SK-N-SH (cell line): ENCODE results near the gene ME3. TPM values are rescaled to one million over a fixed set of nuclear protein-coding genes. Genes with fewer than 3 reads are reported as not detected.

Experiments used
- CTCF ChIA-PET: fragments of 300-600, 350-600 bp; formaldehyde crosslinking; extraction: SDS; loops from one replicate; lab custom pipeline; 2021; lab: Yijun Ruan, JAX
- POLR2A ChIA-PET: fragments of 350-600 bp; sonication (Branson Sonifier 250); formaldehyde crosslinking; extraction: SDS; loops from one replicate; lab custom pipeline; 2020; ENCODE audit warnings: antibody characterized with exemption, inconsistent platforms; lab: Yijun Ruan, JAX
- DNase-seq: peaks from one replicate; pipeline ENCODE4 v3.0.0; 2012
- H2AFZ ChIP-seq: fragments of 200-600 bp; sonication (generic); 2 replicates; pipeline ENCODE4 v1.8.1; 2016; ENCODE audit warnings: antibody characterized with exemption, mild to moderate bottlenecking, low read depth
- H3F3A ChIP-seq: fragments of 200-600 bp; sonication (generic); replicated peaks from 2 replicates; pipeline ENCODE3; 2016; ENCODE audit warnings: antibody characterized with exemption, mild to moderate bottlenecking; ENCODE audit not compliant: insufficient read depth
- H3K27ac ChIP-seq, 2 experiments: fragments of 200-500 bp in 1 of 2; fragments of 200-600 bp in 1 of 2; sonication (Bioruptor generic) in 1 of 2; sonication (generic), shearing (Covaris generic) in 1 of 2; 2 replicates each; pipeline versions ENCODE4 v1.5.1 to v1.6.1; 2014 to 2016; ENCODE audit warnings: low read depth in 2 of 2, inconsistent platforms in 1 of 2, low read length in 1 of 2, mild to moderate bottlenecking in 1 of 2, mixed read lengths in 1 of 2
- H3K27me3 ChIP-seq: fragments of 200-600 bp; sonication (generic), shearing (Covaris generic); 2 replicates; pipeline ENCODE4 v1.6.1; 2016; ENCODE audit warnings: mixed run types; ENCODE audit not compliant: insufficient read depth
- H3K36me3 ChIP-seq, 2 experiments: fragments of 200-500 bp in 1 of 2; fragments of 200-600 bp in 1 of 2; sonication (Bioruptor generic) in 1 of 2; sonication (generic) in 1 of 2; replicated peaks in 1 of 2; 2 replicates each; pipeline versions ENCODE3 to v1.5.1; 2014 to 2016; ENCODE audit warnings: low read length in 1 of 2, mild to moderate bottlenecking in 1 of 2; ENCODE audit not compliant: insufficient read depth in 2 of 2, control insufficient read depth in 1 of 2
- H3K4me1 ChIP-seq, 2 experiments: fragments of 200-500 bp in 1 of 2; fragments of 200-600 bp in 1 of 2; sonication (Bioruptor generic) in 1 of 2; sonication (generic), shearing (Covaris generic) in 1 of 2; 2 replicates each; pipeline versions ENCODE4 v1.5.1 to v1.6.1; 2014 to 2016; ENCODE audit warnings: low read depth in 1 of 2, low read length in 1 of 2, mixed run types in 1 of 2; ENCODE audit not compliant: insufficient read depth in 2 of 2, control insufficient read depth in 1 of 2
- H3K4me2 ChIP-seq: fragments of 200-600 bp; sonication (generic), shearing (Covaris generic); 2 replicates; pipeline ENCODE4 v1.6.1; 2017; ENCODE audit warnings: mixed run types
- H3K4me3 ChIP-seq, 2 experiments: fragments of 200-500 bp in 1 of 2; fragments of 200-600 bp in 1 of 2; sonication (Bioruptor generic) in 1 of 2; sonication (generic), shearing (Covaris generic) in 1 of 2; 2 replicates each; pipeline versions ENCODE4 v1.5.1 to v1.8.1; 2014 to 2016; ENCODE audit warnings: low read depth in 2 of 2, inconsistent platforms in 1 of 2, low read length in 1 of 2, mild to moderate bottlenecking in 1 of 2, mixed read lengths in 1 of 2, moderate library complexity in 1 of 2
- H3K79me2 ChIP-seq: fragments of 200-600 bp; sonication (generic); 2 replicates; pipeline ENCODE4 v1.8.1; 2017; ENCODE audit warnings: mild to moderate bottlenecking; ENCODE audit not compliant: insufficient read depth
- H3K9ac ChIP-seq: fragments of 200-600 bp; sonication (generic); 2 replicates; pipeline ENCODE4 v1.6.1; 2017; ENCODE audit warnings: mixed run types
- H3K9me2 ChIP-seq: fragments of 200-600 bp; sonication (generic); 2 replicates; pipeline ENCODE4 v1.6.1; 2017; ENCODE audit warnings: mixed run types
- H3K9me3 ChIP-seq: fragments of 200-600 bp; sonication (generic); 2 replicates; pipeline ENCODE4 v1.6.1; 2017; ENCODE audit warnings: mixed run types, mild to moderate bottlenecking, moderate library complexity
- H4K20me1 ChIP-seq: fragments of 200-600 bp; sonication (generic); 2 replicates; pipeline ENCODE4 v1.6.1; 2017; ENCODE audit warnings: mild to moderate bottlenecking, mixed run types; ENCODE audit not compliant: insufficient read depth
- CHD2 ChIP-seq: fragments of 150-350 bp; IDR thresholded peaks from 2 replicates; pipeline ENCODE4 v1.6.1; 2018; ENCODE audit warnings: low read length; ENCODE audit not compliant: partially characterized antibody
- CTCF ChIP-seq: fragments of 200-600 bp; sonication (generic); IDR thresholded peaks from 2 replicates; pipeline ENCODE4 v1.6.1; 2017; ENCODE audit warnings: antibody characterized with exemption, mild to moderate bottlenecking, moderate library complexity
- ELF1 ChIP-seq: IDR thresholded peaks from 2 replicates; pipeline ENCODE4 v1.4.0; 2012
- EP300 ChIP-seq, 2 experiments: IDR thresholded peaks; 2 replicates each; pipeline versions ENCODE4 v1.4.0 to v1.6.1; 2012; ENCODE audit warnings: borderline replicate concordance in 1 of 2, low read depth in 1 of 2, low read length in 1 of 2
- FOSL2 ChIP-seq: IDR thresholded peaks from 2 replicates; pipeline ENCODE4 v1.4.0; 2012; ENCODE audit warnings: low read depth, mild to moderate bottlenecking, moderate library complexity, borderline replicate concordance
- FOXJ3 ChIP-seq: sonication (generic); formaldehyde crosslinking; IDR thresholded peaks from 2 replicates; pipeline ENCODE4 v1.5.1; 2020; ENCODE audit warnings: mild to moderate bottlenecking, missing genetic modification reagents
- IRF3 ChIP-seq: fragments of 150-350 bp; IDR thresholded peaks from 2 replicates; pipeline ENCODE4 v1.6.1; 2016; ENCODE audit warnings: mild to moderate bottlenecking, low read depth, low read length
- JUND ChIP-seq: IDR thresholded peaks from 2 replicates; pipeline ENCODE4 v1.4.0; 2012
- MAX ChIP-seq: IDR thresholded peaks from 2 replicates; pipeline ENCODE4 v1.4.0; 2012; ENCODE audit warnings: low read depth
- MEF2A ChIP-seq: IDR thresholded peaks from 2 replicates; pipeline ENCODE4 v1.4.0; 2012; ENCODE audit warnings: low read depth, borderline replicate concordance
- PBX3 ChIP-seq: IDR thresholded peaks from 2 replicates; pipeline ENCODE4; 2012
- POLR2AphosphoS5 ChIP-seq: IDR thresholded peaks from 2 replicates; pipeline ENCODE4 v1.6.1; 2012; ENCODE audit warnings: low read depth, low read length
- RCOR1 ChIP-seq: fragments of 150-350 bp; IDR thresholded peaks from 2 replicates; pipeline ENCODE4 v1.6.1; 2017; ENCODE audit warnings: antibody characterized with exemption, low read length
- REST ChIP-seq: IDR thresholded peaks from 2 replicates; pipeline ENCODE4 v1.6.1; 2012; ENCODE audit warnings: mild to moderate bottlenecking, low read depth, low read length, moderate library complexity
- RFX5 ChIP-seq: IDR thresholded peaks from 2 replicates; pipeline ENCODE4 v1.6.1; 2012; ENCODE audit warnings: mild to moderate bottlenecking, improper control_type of control experiment, low read length
- RXRA ChIP-seq: IDR thresholded peaks from 2 replicates; pipeline ENCODE4 v1.4.0; 2012; ENCODE audit warnings: low read depth, mild to moderate bottlenecking, borderline replicate concordance
- SMC3 ChIP-seq: IDR thresholded peaks from 2 replicates; pipeline ENCODE4 v1.6.1; 2012; ENCODE audit warnings: low read depth, low read length, improper control_type of control experiment
- TAF1 ChIP-seq: IDR thresholded peaks from 2 replicates; pipeline ENCODE4 v1.6.1; 2012; ENCODE audit warnings: low read depth, mild to moderate bottlenecking, low read length, moderate library complexity, borderline replicate concordance
- TCF12 ChIP-seq: IDR thresholded peaks from 2 replicates; pipeline ENCODE4 v1.4.0; 2012
- TEAD4 ChIP-seq: IDR thresholded peaks from 2 replicates; pipeline ENCODE4 v1.4.0; 2012; ENCODE audit warnings: mild to moderate bottlenecking, borderline replicate concordance; ENCODE audit not compliant: insufficient read depth
- USF1 ChIP-seq: IDR thresholded peaks from 2 replicates; pipeline ENCODE4 v1.4.0; 2012; ENCODE audit warnings: low read depth, borderline replicate concordance
- ZBTB33 ChIP-seq: IDR thresholded peaks from 2 replicates; pipeline ENCODE4 v1.4.0; 2012; ENCODE audit warnings: low read depth, borderline replicate concordance
- WGBS: methylation state at CpG from one replicate; pipeline ENCODE4 v1.1.6; 2017; ENCODE audit warnings: low lambda C conversion rate; 5-methylcytosine and 5-hydroxymethylcytosine counted together
- polyA plus RNA-seq, 3 experiments: library from polyadenylated mRNA; depleted of rRNA; stranded (reverse); fragments of >200 nt; gene quantifications; 2 replicates each; pipeline ENCODE4 v1.2.3, GENCODE V29; 2012

Gene ME3
- polyA plus RNA-seq, 1 of the 3 experiments (the other 2 are of a cell fraction), result 22.0 TPM

GRCh38 chr11:86692317-86692716 is 19.9 kb upstream of the ME3 start:
- ChIA-PET CTCF (interaction anchor here (1.1 to 1.2 kb wide), 2 partner anchors 84 to 1739 kb away, joined by 3 read pairs; no protein-coding TSS in a partner anchor), POLR2A (no interaction called here)
- no peaks in the 10 kb centered on the region for H3K9me2 ChIP-seq
- WGBS, result 21% methylated on average over 1 of the region's 1 CpG
- no peaks in the 10 kb centered on the region for H3K27me3 ChIP-seq
- H3K4me3 ChIP-seq, result no peak overlapping the region
- H3K4me1 ChIP-seq, result peaks cover 0 to 66% of the 10 kb centered on the region in 2 experiments; a peak in 3 of 4 replicates
- H3K4me2 ChIP-seq, result peak overlapping the region; percentile 17; the same call in 1 of the 2 replicates
- DNase-seq, result no peak
- H3K36me3 ChIP-seq, result no peaks in the 10 kb centered on the region
- H3K9ac ChIP-seq, result peak overlapping the region; percentile 31; the same call in 1 of the 2 replicates
- peak overlapping the region; percentile 45; the same call in 1 of the 2 replicates for H2AFZ ChIP-seq
- peak overlapping the region; percentile 64 to 90 for H3K27ac ChIP-seq
- no peaks in the 10 kb centered on the region for H3K9me3 ChIP-seq
- H3K79me2 ChIP-seq, result no peaks in the 10 kb centered on the region
- no peaks in the 10 kb centered on the region for H4K20me1 ChIP-seq
- H3F3A ChIP-seq, result peaks cover 45% of the 10 kb centered on the region
- TF ChIP-seq SMC3 (no peak), TEAD4 (no peak), CHD2 (no peak), ZBTB33 (no peak), EP300 (IDR thresholded peaks at IDR 0.05; ENCODE audit: borderline replicate concordance in 1 of 2, low read depth in 1 of 2, low read length in 1 of 2) (0 out of 4 replicates have a peak, but pooled peaks of 1 of the 2 experiments have one; percentile 27), RFX5 (no peak), TCF12 (no peak), POLR2AphosphoS5 (no peak), JUND (peak; percentile 50), RCOR1 (no peak), MAX (no peak), FOXJ3 (CRISPR knock-in tag) (no peak), RXRA (no peak), MEF2A (no peak), IRF3 (no peak), TAF1 (no peak), ELF1 (no peak), USF1 (no peak), CTCF (no peak), PBX3 (peak; percentile 54; the same call in 1 of the 2 replicates), FOSL2 (peak; percentile 65), REST (no peak)
